Keratinocyte (primary cell): Measurements from ENCODE around the gene COL4A6. TPM values are rescaled to one million over a fixed set of nuclear protein-coding genes. Genes with fewer than 3 reads are reported as not detected.
A peak's percentile ranks its signal among the peaks of the same experiment; 100 is the strongest.

Source experiments
- DNase-seq: peaks from one replicate; pipeline ENCODE4 v3.0.0-alpha.2; 2011; ENCODE audit warnings: low read depth, missing footprints, low spot score
- FAIRE-seq: peaks from 2 replicates; lab custom pipeline; 2011; peaks lifted over from hg19 to GRCh38; lab: Jason Lieb, UNC
- H2AFZ ChIP-seq: 2 replicates; pipeline ENCODE4 v1.6.0; 2012; ENCODE audit warnings: low read length, control low read depth, inconsistent platforms; ENCODE audit not compliant: control insufficient read depth
- H3K27ac ChIP-seq: 2 replicates; pipeline ENCODE4 v1.5.1; 2011; ENCODE audit warnings: low read length; ENCODE audit not compliant: control insufficient read depth, insufficient read depth
- H3K27me3 ChIP-seq: 3 replicates; pipeline ENCODE4 v1.6.0; 2011; ENCODE audit warnings: low read length; ENCODE audit not compliant: control insufficient read depth, insufficient read depth; ENCODE audit errors: extremely low read depth
- H3K36me3 ChIP-seq, 2 experiments: 2 replicates in 1 of 2; 3 replicates in 1 of 2; pipeline ENCODE4 v1.5.1; 2011; ENCODE audit warnings: low read length in 2 of 2, mild to moderate bottlenecking in 1 of 2; ENCODE audit not compliant: control insufficient read depth in 2 of 2, insufficient read depth in 2 of 2; ENCODE audit errors: extremely low read depth in 1 of 2
- H3K4me1 ChIP-seq: 3 replicates; pipeline ENCODE4 v1.5.1; 2011; ENCODE audit warnings: low read length; ENCODE audit not compliant: control insufficient read depth, insufficient read depth; ENCODE audit errors: extremely low read depth
- H3K4me2 ChIP-seq: 3 replicates; pipeline ENCODE4 v1.6.0; 2011; ENCODE audit warnings: low read depth, low read length; ENCODE audit not compliant: control insufficient read depth, insufficient read depth; ENCODE audit errors: extremely low read depth
- H3K4me3 ChIP-seq, 3 experiments: fragments of 200-600 bp in 1 of 3; sonication (generic) in 1 of 3; 2 replicates in 2 of 3; 3 replicates in 1 of 3; pipeline ENCODE4 v1.5.1; 2011 to 2016; ENCODE audit warnings: low read length in 3 of 3, mild to moderate bottlenecking in 3 of 3, control low read depth in 2 of 3, inconsistent platforms in 1 of 3, low read depth in 1 of 3, mixed read lengths in 1 of 3, mixed run types in 1 of 3, moderate library complexity in 1 of 3; ENCODE audit not compliant: control insufficient read depth in 2 of 3, insufficient read depth in 2 of 3; ENCODE audit errors: extremely low read depth in 1 of 3
- H3K79me2 ChIP-seq: 2 replicates; pipeline ENCODE4 v1.6.0; 2012; ENCODE audit warnings: low read length; ENCODE audit not compliant: control insufficient read depth, insufficient read depth
- H3K9ac ChIP-seq: 3 replicates; pipeline ENCODE4 v1.6.0; 2011; ENCODE audit warnings: low read length; ENCODE audit not compliant: control insufficient read depth, insufficient read depth; ENCODE audit errors: extremely low read depth
- H3K9me1 ChIP-seq: 3 replicates; pipeline ENCODE4 v1.6.0; 2011; ENCODE audit warnings: low read length; ENCODE audit not compliant: control insufficient read depth, insufficient read depth; ENCODE audit errors: extremely low read depth
- H3K9me3 ChIP-seq: 2 replicates; pipeline ENCODE4 v1.5.1; 2012; ENCODE audit warnings: low read depth, low read length; ENCODE audit not compliant: control insufficient read depth
- H4K20me1 ChIP-seq: 3 replicates; pipeline ENCODE4 v1.6.0; 2011; ENCODE audit warnings: low read length; ENCODE audit not compliant: control insufficient read depth, insufficient read depth; ENCODE audit errors: extremely low read depth
- CTCF ChIP-seq, 3 experiments: IDR thresholded peaks in 1 of 3; conservative IDR thresholded peaks in 1 of 3; optimal IDR thresholded peaks in 1 of 3; 2 replicates in 2 of 3; 3 replicates in 1 of 3; pipeline versions ENCODE3 to v1.5.1; 2011; ENCODE audit warnings: low read length in 3 of 3, mild to moderate bottlenecking in 3 of 3, moderate library complexity in 2 of 3, control low read depth in 1 of 3, inconsistent platforms in 1 of 3; ENCODE audit not compliant: insufficient read depth in 2 of 3; ENCODE audit errors: extremely low read depth in 1 of 3
- EZH2 ChIP-seq: IDR thresholded peaks from one replicate; pipeline ENCODE4 v1.6.1; 2012; ENCODE audit warnings: inconsistent platforms, mild to moderate bottlenecking, low read length, moderate library complexity
- dilution Hi-C: fragments of 300-500 bp; cut with MboI; formaldehyde crosslinking; loops from one replicate; pipeline ENCODE4 v1.7.0; 2020; ENCODE audit warnings: low sequenced_read_pairs; ENCODE audit not compliant: extremely low pct_ligation_motif_present
- polyA plus RNA-seq, 5 experiments: library from polyadenylated mRNA; depleted of rRNA in 3 of 5; stranded (reverse) in 3 of 5; stranded (forward) in 1 of 5; unstranded in 1 of 5; fragments of >200 nt; gene quantifications; 1 replicate in 1 of 5; 2 replicates in 3 of 5; 3 replicates in 1 of 5; pipeline versions ENCODE4 v1.2.1 to v1.2.3, GENCODE V29; 2011 to 2012; ENCODE audit warnings: missing spikeins in 2 of 5, low read depth in 1 of 5, low replicate concordance in 1 of 5

The COL4A6 gene
- polyA plus RNA-seq, 1 donor (not counting 4 experiments of a cell fraction or from before 2014, with no cell fraction given) = 18.8 TPM

- Histone ChIP-seq H3K79me2 (no peaks in the 10 kb centered on the region), H3K4me2 (no peak overlapping the region)
- dilution Hi-C loops = no loop called here
These were observed 162.5 kb downstream of the COL4A6 start for GRCh38 chrX:108275732-108276131.

GRCh38 chrX:108271397-108271787, 166.8 kb downstream of the COL4A6 start:
- Histone ChIP-seq H3K27ac (peak overlapping the region; percentile 74), H2AFZ (no peak overlapping the region), H3K4me3 (no peak overlapping the region), H3K36me3 (no peaks in the 10 kb centered on the region), H3K9ac (no peak overlapping the region), H3K9me3 (no peaks in the 10 kb centered on the region), H3K4me1 (peaks cover 32% of the 10 kb centered on the region), H3K79me2 (no peaks in the 10 kb centered on the region), H3K4me2 (peak overlapping the region; percentile 63), H4K20me1 (no peaks in the 10 kb centered on the region), H3K27me3 (peaks cover 4% of the 10 kb centered on the region), H3K9me1 (no peaks in the 10 kb centered on the region)
- DNase-seq (no peak), FAIRE-seq (no peak)
- dilution Hi-C loops = no loop called here
- no peak for TF ChIP-seq CTCF (optimal IDR thresholded peaks at IDR 0.05 in 1 of 3, IDR thresholded peaks at IDR 0.05 in 1 of 3, conservative IDR thresholded peaks at IDR 0.05 in 1 of 3; ENCODE audit: extremely low read depth in 1 of 3, insufficient read depth in 2 of 3, low read length in 3 of 3)
- TF ChIP-seq EZH2 = no peak

More at GRCh38 chrX:108275732-108276131, 162.5 kb downstream of the COL4A6 start:
- Histone ChIP-seq H3K27me3 (peaks cover 4% of the 10 kb centered on the region), H3K4me3 (no peak overlapping the region), H2AFZ (no peak overlapping the region), H3K4me1 (peaks cover 5% of the 10 kb centered on the region), H3K9ac (no peak overlapping the region), H3K9me3 (no peaks in the 10 kb centered on the region), H3K9me1 (no peaks in the 10 kb centered on the region), H4K20me1 (no peaks in the 10 kb centered on the region), H3K27ac (no peak overlapping the region), H3K36me3 (no peaks in the 10 kb centered on the region)
- FAIRE-seq = no peak
- no peak for TF ChIP-seq CTCF (optimal IDR thresholded peaks at IDR 0.05 in 1 of 3, IDR thresholded peaks at IDR 0.05 in 1 of 3, conservative IDR thresholded peaks at IDR 0.05 in 1 of 3; ENCODE audit: extremely low read depth in 1 of 3, insufficient read depth in 2 of 3, low read length in 3 of 3)
- no peak for TF ChIP-seq EZH2
- no peak for DNase-seq
